HepG2 (cell line): ENCODE results near the gene CCDC50. TPM values are rescaled to one million over a fixed set of nuclear protein-coding genes. Genes with fewer than 3 reads are reported as not detected.

ENCODE experiments used
- ATAC-seq: fragments of 200-7000 bp; cut with Tn5 transposase; 3 replicates; pipeline ENCODE4 v1.9.1; 2020; ENCODE audit warnings: mild to moderate bottlenecking, moderate library complexity
- BruUV-seq: library from RNA; stranded (reverse); fragments of 400-500 nt; replicated peaks from 2 replicates; lab custom pipeline; 2021; lab: Mats Ljungman, UMichigan
- CTCF ChIA-PET: fragments of 300-600 bp; formaldehyde crosslinking; extraction: SDS; loops from one replicate; lab custom pipeline; 2021; ENCODE audit warnings: low total read pairs, inconsistent platforms, low intra/inter-chr PET ratio; lab: Yijun Ruan, JAX
- POLR2A ChIA-PET: fragments of 350-600 bp; sonication (Branson Sonifier 250); formaldehyde crosslinking; loops from one replicate; lab custom pipeline; 2020; ENCODE audit warnings: antibody characterized with exemption, inconsistent platforms; lab: Yijun Ruan, JAX
- DNase-seq: peaks from one replicate; pipeline ENCODE4 v3.0.0-alpha.2; 2015; ENCODE audit warnings: low spot score
- FAIRE-seq: peaks from 3 replicates; lab custom pipeline; 2011; peaks lifted over from hg19 to GRCh38; lab: Jason Lieb, UNC
- H2AFZ ChIP-seq: one replicate; pipeline ENCODE4 v1.6.1; 2011; ENCODE audit warnings: low read length, inconsistent platforms
- H3K27ac ChIP-seq: fragments of 300-600 bp; 3 replicates; pipeline ENCODE4 v1.8.0; 2011; ENCODE audit warnings: mixed run types, mild to moderate bottlenecking, mixed read lengths, low read length, inconsistent platforms; ENCODE audit not compliant: insufficient read depth; ENCODE audit errors: extremely low read length
- H3K27me3 ChIP-seq, 2 experiments: fragments of 200-600 bp in 1 of 2; 2 replicates in 1 of 2; 3 replicates in 1 of 2; pipeline versions ENCODE4 v1.6.0 to v1.8.0; 2011; ENCODE audit warnings: low read length in 2 of 2, mild to moderate bottlenecking in 2 of 2, moderate library complexity in 2 of 2, inconsistent platforms in 1 of 2; ENCODE audit not compliant: insufficient read depth in 2 of 2, control insufficient read depth in 1 of 2
- H3K36me3 ChIP-seq, 2 experiments: fragments of 200-600 bp in 1 of 2; replicated peaks in 1 of 2; 2 replicates in 1 of 2; 3 replicates in 1 of 2; pipeline versions ENCODE4 v1.5.1 to v1.8.0; 2011; ENCODE audit warnings: low read length in 2 of 2, inconsistent platforms in 1 of 2; ENCODE audit not compliant: insufficient read depth in 2 of 2, control insufficient read depth in 1 of 2
- H3K4me1 ChIP-seq: 2 replicates; pipeline ENCODE4 v1.5.1; 2012; ENCODE audit warnings: low read length, inconsistent platforms; ENCODE audit not compliant: insufficient read depth
- H3K4me2 ChIP-seq: 2 replicates; pipeline ENCODE4 v1.6.0; 2011; ENCODE audit warnings: low read depth, low read length, inconsistent platforms
- H3K4me3 ChIP-seq, 3 experiments: fragments of 200-600 bp in 1 of 3; sonication (generic), shearing (Covaris generic) in 1 of 3; replicated peaks in 1 of 3; 2 replicates each; pipeline ENCODE4 v1.5.1; 2011 to 2016; ENCODE audit warnings: low read length in 3 of 3, inconsistent platforms in 2 of 3, low read depth in 2 of 3, mild to moderate bottlenecking in 2 of 3, control low read depth in 1 of 3, mixed read lengths in 1 of 3; ENCODE audit not compliant: insufficient read depth in 1 of 3
- H3K79me2 ChIP-seq: one replicate; pipeline ENCODE4 v1.6.1; 2011; ENCODE audit warnings: low read length, inconsistent platforms; ENCODE audit not compliant: insufficient read depth
- H3K9ac ChIP-seq: 2 replicates; pipeline ENCODE4 v1.6.0; 2011; ENCODE audit warnings: mild to moderate bottlenecking, low read depth, low read length, inconsistent platforms; ENCODE audit not compliant: insufficient read depth
- H3K9me3 ChIP-seq: 2 replicates; pipeline ENCODE4 v1.5.1; 2012; ENCODE audit warnings: mild to moderate bottlenecking, low read length
- H4K20me1 ChIP-seq: 2 replicates; pipeline ENCODE4 v1.6.0; 2011; ENCODE audit warnings: inconsistent platforms, mild to moderate bottlenecking, low read length, moderate library complexity; ENCODE audit not compliant: insufficient read depth
- MEIS2 ChIP-seq: sonication (generic); formaldehyde crosslinking; IDR thresholded peaks from 2 replicates; pipeline ENCODE4 v1.9.0; 2021; ENCODE audit warnings: mild to moderate bottlenecking, missing genetic modification reagents
- NFYB ChIP-seq: sonication (generic); formaldehyde crosslinking; IDR thresholded peaks from 2 replicates; pipeline ENCODE4 v1.4.0; 2020; ENCODE audit warnings: missing genetic modification reagents
- POLR2AphosphoS5 ChIP-seq: IDR thresholded peaks from 2 replicates; pipeline ENCODE4 v1.6.1; 2012; ENCODE audit warnings: low read depth, low read length
- SAFB2 ChIP-seq: sonication (generic); formaldehyde crosslinking; IDR thresholded peaks from 2 replicates; pipeline ENCODE4 v1.5.1; 2020; ENCODE audit warnings: missing genetic modification reagents, low read depth, mild to moderate bottlenecking, borderline replicate concordance
- SMC3 ChIP-seq: IDR thresholded peaks from 2 replicates; pipeline ENCODE4 v1.6.1; 2011; ENCODE audit warnings: low read length, improper control_type of control experiment
- ZNF230 ChIP-seq: sonication (generic); formaldehyde crosslinking; IDR thresholded peaks from 2 replicates; pipeline ENCODE4 v1.4.0; 2020; ENCODE audit warnings: mild to moderate bottlenecking, missing genetic modification reagents
- WGBS: methylation state at CpG from one replicate; pipeline ENCODE4 v1.1.6; 2017; ENCODE audit warnings: low lambda C conversion rate; 5-methylcytosine and 5-hydroxymethylcytosine counted together
- in situ Hi-C: cut with HindIII; loops from 2 replicates; pipeline ENCODE4 v1.10.0; 2017; ENCODE audit warnings: low pct_unique_long_range_greater_than_20kb; ENCODE audit not compliant: extremely low pct_ligation_motif_present
- intact Hi-C: fragments of 100-400 bp; cut with micrococcal nuclease; formaldehyde crosslinking; loops from one replicate; pipeline ENCODE4 v1.10.0; 2022; ENCODE audit not compliant: unreplicated experiment
- polyA plus RNA-seq, 8 experiments: library from polyadenylated mRNA; depleted of rRNA in 3 of 8; stranded (reverse) in 7 of 8; unstranded in 1 of 8; fragments of >200 nt; fragmentation: Illumina TruSeq in 4 of 8; extraction: Trizol in 4 of 8; gene quantifications; 2 replicates each; pipeline versions ENCODE4 v1.2.1 to v1.2.3, GENCODE V29; 2011 to 2016; ENCODE audit warnings: low read depth in 4 of 8, missing spikeins in 1 of 8, mixed read lengths in 1 of 8; ENCODE audit not compliant: insufficient read depth in 1 of 8
- total RNA-seq, 5 experiments: library from RNA; depleted of rRNA; stranded (reverse); fragments of >200 nt; fragmentation: Illumina TruSeq; extraction: Trizol; gene quantifications; 2 replicates each; pipeline ENCODE4 v1.2.3, GENCODE V29; 2016; ENCODE audit warnings: low read depth in 1 of 5
- TF ChIP-seq, protein P1 (sequence below): sonication (generic); formaldehyde crosslinking; IDR thresholded peaks from 2 replicates; pipeline ENCODE4 v1.9.0; 2022; ENCODE audit warnings: missing genetic modification reagents, mild to moderate bottlenecking, borderline replicate concordance
- TF ChIP-seq, protein P2 (sequence below): sonication (generic); formaldehyde crosslinking; IDR thresholded peaks from 2 replicates; pipeline ENCODE4 v1.4.0; 2020; ENCODE audit warnings: mild to moderate bottlenecking, missing genetic modification reagents
- TF ChIP-seq, protein P3 (sequence below): sonication (generic); formaldehyde crosslinking; IDR thresholded peaks from 2 replicates; pipeline ENCODE4 v1.4.0; 2020; ENCODE audit warnings: missing genetic modification reagents, borderline replicate concordance
- TF ChIP-seq, protein P4 (sequence below): sonication (generic); formaldehyde crosslinking; IDR thresholded peaks from 2 replicates; pipeline ENCODE4 v1.4.0; 2020; ENCODE audit warnings: missing genetic modification reagents, borderline replicate concordance
- TF ChIP-seq, protein P5 (sequence below): sonication (generic); formaldehyde crosslinking; IDR thresholded peaks from 2 replicates; pipeline ENCODE4 v1.8.1; 2022; ENCODE audit warnings: mild to moderate bottlenecking, missing genetic modification reagents
- TF ChIP-seq, protein P6 (sequence below): sonication (generic); formaldehyde crosslinking; IDR thresholded peaks from 2 replicates; pipeline ENCODE4 v1.8.1; 2023; ENCODE audit warnings: missing genetic modification reagents, mild to moderate bottlenecking, borderline replicate concordance

The CCDC50 gene
- total and polyA plus RNA-seq, 2 of the 13 experiments (the other 11 are each of a cell fraction or from before 2014, with no cell fraction given): 47.6 to 66.4 TPM

DNA sequence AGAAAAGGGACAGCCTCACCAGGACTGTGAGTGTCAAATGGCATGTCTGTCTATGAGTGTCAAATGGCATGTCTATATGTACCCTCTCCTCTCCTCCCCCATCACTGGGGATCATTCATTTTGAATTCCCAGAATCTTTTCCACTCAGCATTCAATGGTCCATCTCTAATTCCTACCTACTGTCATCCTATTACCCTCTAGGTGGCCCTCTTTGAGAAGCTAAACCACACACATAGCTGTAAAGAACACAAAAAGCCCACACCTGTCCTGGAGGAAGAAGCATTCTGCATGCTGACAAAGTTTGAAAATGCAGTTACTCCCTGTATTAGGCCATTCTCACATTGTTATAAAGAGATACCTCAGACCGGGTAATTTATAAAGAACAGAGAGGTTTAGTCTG, 85.5 kb downstream of the CCDC50 start:
- 11% methylated on average over 1 of the region's 1 CpG for WGBS
- intact Hi-C loops (no loop called here), in situ Hi-C loops (loop anchor here (10.0 kb wide), 2 partner anchors 390 to 1030 kb away; no protein-coding TSS in a partner anchor)
- DNase-seq: no peak
- no peak overlapping the region for H3K4me2 ChIP-seq
- H3K79me2 ChIP-seq: no peaks in the 10 kb centered on the region
- no peak for TF ChIP-seq NFYB
- TF ChIP-seq, protein P1, sequence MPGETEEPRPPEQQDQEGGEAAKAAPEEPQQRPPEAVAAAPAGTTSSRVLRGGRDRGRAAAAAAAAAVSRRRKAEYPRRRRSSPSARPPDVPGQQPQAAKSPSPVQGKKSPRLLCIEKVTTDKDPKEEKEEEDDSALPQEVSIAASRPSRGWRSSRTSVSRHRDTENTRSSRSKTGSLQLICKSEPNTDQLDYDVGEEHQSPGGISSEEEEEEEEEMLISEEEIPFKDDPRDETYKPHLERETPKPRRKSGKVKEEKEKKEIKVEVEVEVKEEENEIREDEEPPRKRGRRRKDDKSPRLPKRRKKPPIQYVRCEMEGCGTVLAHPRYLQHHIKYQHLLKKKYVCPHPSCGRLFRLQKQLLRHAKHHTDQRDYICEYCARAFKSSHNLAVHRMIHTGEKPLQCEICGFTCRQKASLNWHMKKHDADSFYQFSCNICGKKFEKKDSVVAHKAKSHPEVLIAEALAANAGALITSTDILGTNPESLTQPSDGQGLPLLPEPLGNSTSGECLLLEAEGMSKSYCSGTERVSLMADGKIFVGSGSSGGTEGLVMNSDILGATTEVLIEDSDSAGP (CRISPR knock-in tag): no peak
- TF ChIP-seq, protein P2, sequence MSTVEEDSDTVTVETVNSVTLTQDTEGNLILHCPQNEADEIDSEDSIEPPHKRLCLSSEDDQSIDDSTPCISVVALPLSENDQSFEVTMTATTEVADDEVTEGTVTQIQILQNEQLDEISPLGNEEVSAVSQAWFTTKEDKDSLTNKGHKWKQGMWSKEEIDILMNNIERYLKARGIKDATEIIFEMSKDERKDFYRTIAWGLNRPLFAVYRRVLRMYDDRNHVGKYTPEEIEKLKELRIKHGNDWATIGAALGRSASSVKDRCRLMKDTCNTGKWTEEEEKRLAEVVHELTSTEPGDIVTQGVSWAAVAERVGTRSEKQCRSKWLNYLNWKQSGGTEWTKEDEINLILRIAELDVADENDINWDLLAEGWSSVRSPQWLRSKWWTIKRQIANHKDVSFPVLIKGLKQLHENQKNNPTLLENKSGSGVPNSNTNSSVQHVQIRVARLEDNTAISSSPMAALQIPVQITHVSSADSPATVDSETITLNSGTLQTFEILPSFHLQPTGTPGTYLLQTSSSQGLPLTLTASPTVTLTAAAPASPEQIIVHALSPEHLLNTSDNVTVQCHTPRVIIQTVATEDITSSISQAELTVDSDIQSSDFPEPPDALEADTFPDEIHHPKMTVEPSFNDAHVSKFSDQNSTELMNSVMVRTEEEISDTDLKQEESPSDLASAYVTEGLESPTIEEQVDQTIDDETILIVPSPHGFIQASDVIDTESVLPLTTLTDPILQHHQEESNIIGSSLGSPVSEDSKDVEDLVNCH (CRISPR knock-in tag): no peak
- TF ChIP-seq SAFB2 (CRISPR knock-in tag): no peak
- no peak for TF ChIP-seq ZNF230
- TF ChIP-seq SMC3: no peak
- TF ChIP-seq, protein P3, sequence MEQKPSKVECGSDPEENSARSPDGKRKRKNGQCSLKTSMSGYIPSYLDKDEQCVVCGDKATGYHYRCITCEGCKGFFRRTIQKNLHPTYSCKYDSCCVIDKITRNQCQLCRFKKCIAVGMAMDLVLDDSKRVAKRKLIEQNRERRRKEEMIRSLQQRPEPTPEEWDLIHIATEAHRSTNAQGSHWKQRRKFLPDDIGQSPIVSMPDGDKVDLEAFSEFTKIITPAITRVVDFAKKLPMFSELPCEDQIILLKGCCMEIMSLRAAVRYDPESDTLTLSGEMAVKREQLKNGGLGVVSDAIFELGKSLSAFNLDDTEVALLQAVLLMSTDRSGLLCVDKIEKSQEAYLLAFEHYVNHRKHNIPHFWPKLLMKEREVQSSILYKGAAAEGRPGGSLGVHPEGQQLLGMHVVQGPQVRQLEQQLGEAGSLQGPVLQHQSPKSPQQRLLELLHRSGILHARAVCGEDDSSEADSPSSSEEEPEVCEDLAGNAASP (CRISPR knock-in tag): no peak
- no peak for TF ChIP-seq POLR2AphosphoS5
- TF ChIP-seq, protein P4, sequence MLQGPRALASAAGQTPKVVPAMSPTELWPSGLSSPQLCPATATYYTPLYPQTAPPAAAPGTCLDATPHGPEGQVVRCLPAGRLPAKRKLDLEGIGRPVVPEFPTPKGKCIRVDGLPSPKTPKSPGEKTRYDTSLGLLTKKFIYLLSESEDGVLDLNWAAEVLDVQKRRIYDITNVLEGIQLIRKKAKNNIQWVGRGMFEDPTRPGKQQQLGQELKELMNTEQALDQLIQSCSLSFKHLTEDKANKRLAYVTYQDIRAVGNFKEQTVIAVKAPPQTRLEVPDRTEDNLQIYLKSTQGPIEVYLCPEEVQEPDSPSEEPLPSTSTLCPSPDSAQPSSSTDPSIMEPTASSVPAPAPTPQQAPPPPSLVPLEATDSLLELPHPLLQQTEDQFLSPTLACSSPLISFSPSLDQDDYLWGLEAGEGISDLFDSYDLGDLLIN: no peak
- TF ChIP-seq MEIS2 (CRISPR knock-in tag): no peak
- TF ChIP-seq, protein P5, sequence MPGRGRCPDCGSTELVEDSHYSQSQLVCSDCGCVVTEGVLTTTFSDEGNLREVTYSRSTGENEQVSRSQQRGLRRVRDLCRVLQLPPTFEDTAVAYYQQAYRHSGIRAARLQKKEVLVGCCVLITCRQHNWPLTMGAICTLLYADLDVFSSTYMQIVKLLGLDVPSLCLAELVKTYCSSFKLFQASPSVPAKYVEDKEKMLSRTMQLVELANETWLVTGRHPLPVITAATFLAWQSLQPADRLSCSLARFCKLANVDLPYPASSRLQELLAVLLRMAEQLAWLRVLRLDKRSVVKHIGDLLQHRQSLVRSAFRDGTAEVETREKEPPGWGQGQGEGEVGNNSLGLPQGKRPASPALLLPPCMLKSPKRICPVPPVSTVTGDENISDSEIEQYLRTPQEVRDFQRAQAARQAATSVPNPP (CRISPR knock-in tag): no peak
- TF ChIP-seq, protein P6, sequence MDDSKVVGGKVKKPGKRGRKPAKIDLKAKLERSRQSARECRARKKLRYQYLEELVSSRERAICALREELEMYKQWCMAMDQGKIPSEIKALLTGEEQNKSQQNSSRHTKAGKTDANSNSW (CRISPR knock-in tag): no peak
- no peak overlapping the region for H3K4me3 ChIP-seq
- no peak overlapping the region for H3K9ac ChIP-seq
- no peaks in the 10 kb centered on the region for H3K4me1 ChIP-seq
- H4K20me1 ChIP-seq: no peaks in the 10 kb centered on the region
- H3K27me3 ChIP-seq: no peaks in the 10 kb centered on the region
- H2AFZ ChIP-seq: no peak overlapping the region
- H3K9me3 ChIP-seq: peaks cover 7% of the 10 kb centered on the region; the same call in 1 of the 2 replicates
- no TSS peak for BruUV-seq
- CTCF ChIA-PET: no interaction called here
- H3K36me3 ChIP-seq: no peaks in the 10 kb centered on the region
- no peak for FAIRE-seq
- H3K27ac ChIP-seq: no peak overlapping the region
- no peak for ATAC-seq
- POLR2A ChIA-PET: no interaction called here
